GM21381 (cell line): Measurements from ENCODE around the gene UEVLD.

Source experiments
- ATAC-seq: cut with Tn5 transposase; IDR thresholded peaks from one replicate; pipeline ENCODE4 v1.9.1; 2021; ENCODE audit warnings: mild to moderate bottlenecking, moderate library complexity; ENCODE audit not compliant: unreplicated experiment

UEVLD gene

GRCh38 chr11:18590571-18590970 is 2.0 kb upstream of the UEVLD start:
- no peak for ATAC-seq

DNA sequence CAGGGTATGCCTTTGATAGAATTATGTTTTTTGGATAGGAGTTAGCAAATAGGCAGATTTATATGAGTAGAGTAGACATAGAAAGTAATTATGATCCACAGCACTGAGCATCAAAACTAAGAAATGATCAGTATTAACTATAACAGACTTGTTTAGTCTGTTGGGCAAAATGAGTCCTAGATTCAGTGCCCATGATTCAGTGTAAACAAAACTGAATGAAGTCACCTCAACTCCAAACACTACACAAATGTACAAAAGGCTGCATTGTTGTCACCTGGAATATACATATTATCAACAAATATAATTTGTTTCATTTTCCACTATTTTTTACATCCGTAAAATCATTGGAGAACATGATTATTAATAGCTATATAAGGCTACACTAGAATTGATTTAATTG is 6.7 kb downstream of the UEVLD start:
- no peak for ATAC-seq

DNA sequence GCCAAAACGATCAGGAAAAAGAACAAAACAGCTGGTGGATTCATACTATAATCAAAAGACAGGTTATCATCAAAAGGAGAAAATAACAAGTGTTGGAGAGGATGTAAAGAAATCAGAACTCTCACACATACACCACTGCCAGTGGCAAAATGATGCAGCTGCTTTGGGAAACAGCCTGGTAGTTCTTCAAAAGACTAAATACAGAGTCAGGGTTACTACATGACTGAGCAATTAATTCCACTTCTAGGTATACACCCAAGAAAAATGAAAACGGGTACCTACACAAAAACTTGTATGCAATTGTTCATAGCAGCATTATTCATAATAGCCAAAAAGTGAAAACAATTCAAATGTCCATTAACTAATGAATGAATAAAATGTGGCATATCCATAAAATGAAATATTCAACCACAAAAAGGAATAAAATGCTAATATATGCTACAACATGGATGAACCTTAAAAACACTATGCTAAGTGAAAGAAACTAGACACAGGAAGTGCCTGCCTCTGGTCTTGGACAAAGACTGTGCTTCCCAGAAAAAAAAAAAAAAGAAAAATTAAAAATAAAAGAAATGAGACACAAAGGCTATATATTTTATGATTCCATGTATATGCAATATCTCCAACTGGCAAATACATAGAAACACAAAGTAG is 8.3 kb downstream of the UEVLD start:
- ATAC-seq: no peak

GRCh38 chr11:18578975-18579598 is 9.4 kb downstream of the UEVLD start:
- ATAC-seq: peak; percentile 73

- no peak for ATAC-seq
These were observed 13.2 kb downstream of the UEVLD start for GRCh38 chr11:18575361-18575760.

DNA sequence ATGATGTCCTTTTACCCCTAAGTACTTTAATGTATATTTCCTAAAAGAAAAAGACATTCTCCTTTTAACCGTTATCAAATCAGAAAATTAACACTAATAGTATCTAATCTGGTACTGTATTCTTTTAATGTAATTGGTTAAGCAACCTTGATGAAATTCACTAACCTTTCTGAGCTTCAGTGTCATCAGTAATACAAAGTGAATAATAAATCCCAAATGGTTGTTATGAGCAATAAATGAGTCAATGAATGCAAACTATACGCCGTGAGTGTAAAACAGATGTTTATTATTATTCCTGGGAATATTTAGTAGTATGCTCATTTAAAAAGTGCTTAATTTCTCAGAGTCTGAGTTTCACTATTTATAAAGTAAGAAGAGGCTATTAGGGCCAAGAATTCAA is 21.5 kb downstream of the UEVLD start:
- no peak for ATAC-seq

- ATAC-seq: no peak
These were observed 22.1 kb downstream of the UEVLD start for GRCh38 chr11:18566406-18566805.

- no peak for ATAC-seq
These were observed 24.4 kb downstream of the UEVLD start for GRCh38 chr11:18564149-18564548.

- no peak for ATAC-seq
These were observed 25.3 kb downstream of the UEVLD start for GRCh38 chr11:18563090-18563730.

GRCh38 chr11:18548001-18548400 is 40.5 kb downstream of the UEVLD start:
- ATAC-seq: no peak

- ATAC-seq: no peak
These were observed 48.1 kb downstream of the UEVLD start for GRCh38 chr11:18540207-18541009.

DNA sequence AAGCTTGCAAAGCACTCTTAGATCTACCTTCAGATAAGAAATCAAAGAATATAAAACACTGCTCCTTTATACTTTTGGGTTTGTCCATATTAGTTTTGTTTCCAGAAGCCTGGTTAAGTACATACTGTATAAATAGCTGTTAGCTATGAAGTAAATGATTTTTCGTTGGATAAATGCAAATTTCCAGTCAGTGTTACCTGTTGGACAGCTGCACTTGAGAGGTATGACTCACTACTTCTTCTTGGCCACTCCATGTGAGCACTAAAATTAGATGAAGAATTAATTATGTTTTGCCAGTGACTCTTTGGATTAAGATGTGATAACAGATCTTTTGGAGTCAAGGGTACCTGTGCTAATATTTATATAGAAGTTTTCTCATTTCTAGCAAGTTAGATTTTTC is 52.3 kb downstream of the UEVLD start:
- ATAC-seq: no peak

DNA sequence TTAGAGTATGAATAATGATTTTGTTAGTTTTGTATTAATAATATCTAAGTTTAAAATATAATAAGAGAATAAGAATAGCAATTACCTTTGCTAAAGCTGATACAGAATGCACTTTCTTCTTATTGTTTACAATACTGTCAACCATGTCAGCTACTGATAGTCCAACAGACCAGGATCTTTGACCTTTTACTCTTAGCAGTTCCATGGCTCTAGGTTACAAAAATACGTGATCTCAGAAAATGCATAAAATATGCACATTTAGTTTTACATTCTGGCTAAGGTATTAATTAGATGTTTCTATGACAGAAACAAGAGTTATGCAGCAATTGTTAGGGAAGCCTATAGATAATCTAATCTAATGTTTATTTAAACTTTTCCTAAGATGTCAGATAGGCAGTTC is 54.3 kb downstream of the UEVLD start:
- no peak for ATAC-seq

DNA sequence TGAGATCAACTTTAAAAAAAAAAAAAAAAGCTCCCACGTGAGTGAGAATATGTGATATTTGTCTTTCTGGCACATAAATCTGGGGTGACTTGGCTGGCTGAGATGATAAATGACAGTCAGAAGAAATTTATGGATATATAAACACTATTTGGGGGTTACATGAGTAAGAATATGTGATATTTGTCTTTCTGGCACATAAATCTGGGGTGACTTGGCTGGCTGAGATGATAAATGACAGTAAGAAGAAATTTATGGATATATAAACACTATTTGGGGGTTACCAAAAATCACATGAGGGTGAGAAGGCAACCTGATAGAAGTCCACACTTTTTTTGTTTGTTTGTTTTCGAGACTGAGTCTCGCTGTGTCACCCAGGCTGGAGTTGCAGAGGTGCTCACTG is 55.2 kb downstream of the UEVLD start:
- ATAC-seq: no peak

DNA sequence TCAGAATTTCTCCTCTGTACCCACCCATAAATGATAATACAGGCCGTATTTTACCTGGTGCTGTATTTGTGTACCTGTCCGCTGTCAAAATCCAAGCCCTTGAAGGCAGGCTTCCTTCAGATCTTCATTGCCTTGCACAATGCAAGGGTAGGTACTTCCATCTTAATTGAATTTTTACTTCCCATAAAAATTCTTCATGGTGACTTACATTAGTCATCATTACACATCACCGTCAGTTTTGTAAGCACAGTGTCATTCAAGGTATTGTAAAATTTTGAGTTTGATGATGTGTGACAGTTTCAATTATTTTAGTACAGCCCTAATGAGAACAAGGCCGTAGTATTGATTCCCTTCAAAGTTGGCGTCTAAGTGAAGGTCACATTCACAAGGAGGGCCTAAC is 61.0 kb downstream of the UEVLD start:
- no peak for ATAC-seq

DNA sequence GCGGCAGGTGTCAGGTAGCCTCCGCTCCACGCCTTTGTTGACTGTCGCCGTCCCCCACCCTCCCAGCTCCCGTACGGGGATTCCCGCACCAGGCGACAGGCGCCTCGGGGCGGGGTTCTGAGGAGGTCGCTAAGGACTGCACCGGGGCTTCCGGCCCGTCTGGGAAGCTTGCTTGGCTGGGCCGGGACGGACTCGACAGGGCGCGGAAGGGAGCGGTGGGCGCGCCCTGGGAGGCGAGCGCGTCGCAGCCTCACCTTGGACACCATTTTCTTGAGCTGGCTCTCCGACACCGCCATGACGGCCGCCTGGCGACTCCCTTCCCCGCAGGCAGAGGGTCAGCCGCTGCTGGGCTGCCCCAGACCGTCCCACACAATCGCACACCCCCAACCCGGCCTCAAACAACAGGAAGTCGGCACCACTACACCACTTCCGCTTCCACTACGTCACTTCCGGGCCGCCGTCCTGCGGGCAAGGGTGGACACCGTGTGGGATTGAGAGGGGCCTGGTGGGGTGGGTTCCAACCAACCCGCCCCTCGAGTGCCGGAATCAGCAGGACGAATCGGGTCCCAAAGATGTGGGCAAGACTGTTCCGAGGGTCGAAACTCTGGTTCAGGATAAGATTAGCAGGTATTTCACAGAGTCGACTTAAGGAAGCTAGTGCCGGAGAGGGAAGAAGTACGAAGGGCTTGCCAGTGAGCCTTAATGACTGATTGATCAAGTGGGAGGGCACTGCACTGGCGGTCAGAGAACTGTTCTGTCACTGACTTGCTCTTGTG is 61.8 kb downstream of the UEVLD start, which contains the start of gene TSG101:
Gene TSG101 (minus strand): TSS at position 422 of the 776 bp plus-strand sequence. CDS start 126 bp downstream, at position 296.
- peak; percentile 94 for ATAC-seq

GRCh38 chr11:18526130-18526520 is 62.4 kb downstream of the UEVLD start:
- ATAC-seq: no peak

DNA sequence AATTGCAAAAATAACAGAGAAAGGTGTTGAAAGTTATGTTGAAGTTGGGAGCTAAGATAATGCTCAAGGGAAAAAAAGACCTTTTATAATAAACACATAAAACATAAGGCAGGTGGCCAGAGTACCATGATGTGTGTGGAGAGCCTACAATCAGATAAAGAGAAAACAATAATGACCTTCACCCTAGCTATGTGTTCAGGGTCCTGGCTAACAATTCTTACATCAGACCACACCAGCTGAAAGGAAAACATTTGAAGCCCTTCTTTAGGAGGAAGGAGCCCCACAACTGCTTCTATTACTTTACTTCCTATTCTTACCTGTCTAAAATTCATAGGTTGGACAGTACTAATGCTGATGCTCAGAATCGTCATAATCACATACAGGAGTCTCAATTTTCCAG is 64.3 kb downstream of the UEVLD start:
- no peak for ATAC-seq

DNA sequence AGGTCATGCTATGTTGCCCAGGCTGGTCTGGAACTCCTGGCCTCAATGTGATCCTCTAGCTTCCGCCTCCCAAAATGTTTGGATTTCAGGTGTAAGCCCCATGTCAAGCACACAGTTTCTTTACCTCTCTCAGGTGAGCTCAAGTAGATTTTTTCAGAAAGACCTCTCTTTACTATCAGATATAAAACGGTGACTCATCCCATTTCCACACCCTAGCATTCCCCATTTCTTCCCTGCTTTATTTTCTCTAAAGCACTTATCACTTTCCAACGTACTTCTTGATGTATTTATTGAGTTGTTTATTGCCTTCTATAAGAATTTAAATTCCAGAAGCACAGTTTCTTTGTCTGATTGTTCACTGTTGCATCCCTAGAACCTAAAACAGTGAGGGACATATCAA is 65.5 kb downstream of the UEVLD start:
- no peak for ATAC-seq

DNA sequence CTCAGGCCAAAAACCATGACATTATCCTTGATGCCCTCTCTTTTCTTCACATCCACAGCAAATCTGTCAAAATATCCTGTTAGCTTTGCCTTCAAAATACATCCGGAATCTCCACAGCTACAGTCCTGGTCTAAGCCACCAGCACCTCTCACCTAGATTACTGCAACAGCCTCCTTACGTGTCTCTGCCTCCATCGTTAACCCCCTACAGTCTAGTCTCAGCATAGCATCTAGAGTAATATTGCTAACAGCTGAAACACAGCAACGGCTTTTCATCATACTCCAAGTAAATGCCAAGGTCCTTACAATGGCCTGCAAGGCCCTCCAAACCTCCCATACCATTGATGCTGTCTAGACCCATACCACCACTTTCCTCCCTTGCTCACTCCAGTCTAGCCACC is 66.1 kb downstream of the UEVLD start:
- no peak for ATAC-seq

GRCh38 chr11:18521122-18521521 is 67.4 kb downstream of the UEVLD start:
- no peak for ATAC-seq
